Astrocyte of the cerebellum (primary cell): ENCODE measurements around the gene GPATCH2.

Experiments used
- DNase-seq: peaks from one replicate; pipeline ENCODE4 v3.0.0-alpha.2; 2011; ENCODE audit warnings: low read depth
- H3K4me3 ChIP-seq: 2 replicates; pipeline ENCODE4 v1.5.1; 2011; ENCODE audit warnings: mild to moderate bottlenecking, low read depth, low read length, moderate library complexity
- in situ Hi-C: cut with HindIII; loops from 2 replicates; pipeline ENCODE4 v1.10.0; 2017; ENCODE audit warnings: low sequenced_read_pairs
- TF ChIP-seq, protein P1 (sequence below): IDR thresholded peaks from 2 replicates; pipeline ENCODE4 v1.5.1; 2012; ENCODE audit warnings: low read length, low read depth, moderate library complexity, mild to moderate bottlenecking; ENCODE audit errors: missing control alignments

The GPATCH2 gene

DNA sequence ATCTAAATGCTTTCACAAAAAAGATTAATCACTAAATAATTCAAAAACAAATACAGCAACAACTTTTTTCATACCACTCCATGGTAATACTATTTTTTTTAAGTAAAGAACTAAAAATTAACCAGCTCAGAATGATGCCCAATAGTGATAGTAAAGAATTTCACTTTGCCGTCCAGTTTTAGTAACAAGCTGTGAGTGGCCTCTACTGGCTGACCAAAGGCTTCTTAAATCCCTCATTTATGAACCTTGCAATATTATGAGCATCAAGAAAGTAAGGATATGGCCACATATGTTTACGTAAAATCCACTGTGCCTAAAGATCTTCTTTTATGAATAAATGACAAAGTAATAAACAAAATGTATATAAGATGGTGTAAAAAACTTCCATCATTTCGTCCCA, 108.6 kb downstream of the GPATCH2 start:
- no peak for DNase-seq
- TF ChIP-seq, protein P1, sequence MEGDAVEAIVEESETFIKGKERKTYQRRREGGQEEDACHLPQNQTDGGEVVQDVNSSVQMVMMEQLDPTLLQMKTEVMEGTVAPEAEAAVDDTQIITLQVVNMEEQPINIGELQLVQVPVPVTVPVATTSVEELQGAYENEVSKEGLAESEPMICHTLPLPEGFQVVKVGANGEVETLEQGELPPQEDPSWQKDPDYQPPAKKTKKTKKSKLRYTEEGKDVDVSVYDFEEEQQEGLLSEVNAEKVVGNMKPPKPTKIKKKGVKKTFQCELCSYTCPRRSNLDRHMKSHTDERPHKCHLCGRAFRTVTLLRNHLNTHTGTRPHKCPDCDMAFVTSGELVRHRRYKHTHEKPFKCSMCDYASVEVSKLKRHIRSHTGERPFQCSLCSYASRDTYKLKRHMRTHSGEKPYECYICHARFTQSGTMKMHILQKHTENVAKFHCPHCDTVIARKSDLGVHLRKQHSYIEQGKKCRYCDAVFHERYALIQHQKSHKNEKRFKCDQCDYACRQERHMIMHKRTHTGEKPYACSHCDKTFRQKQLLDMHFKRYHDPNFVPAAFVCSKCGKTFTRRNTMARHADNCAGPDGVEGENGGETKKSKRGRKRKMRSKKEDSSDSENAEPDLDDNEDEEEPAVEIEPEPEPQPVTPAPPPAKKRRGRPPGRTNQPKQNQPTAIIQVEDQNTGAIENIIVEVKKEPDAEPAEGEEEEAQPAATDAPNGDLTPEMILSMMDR, result peak; percentile 14
- in situ Hi-C loops, result no loop called here
- H3K4me3 ChIP-seq, result no peak overlapping the region

DNA sequence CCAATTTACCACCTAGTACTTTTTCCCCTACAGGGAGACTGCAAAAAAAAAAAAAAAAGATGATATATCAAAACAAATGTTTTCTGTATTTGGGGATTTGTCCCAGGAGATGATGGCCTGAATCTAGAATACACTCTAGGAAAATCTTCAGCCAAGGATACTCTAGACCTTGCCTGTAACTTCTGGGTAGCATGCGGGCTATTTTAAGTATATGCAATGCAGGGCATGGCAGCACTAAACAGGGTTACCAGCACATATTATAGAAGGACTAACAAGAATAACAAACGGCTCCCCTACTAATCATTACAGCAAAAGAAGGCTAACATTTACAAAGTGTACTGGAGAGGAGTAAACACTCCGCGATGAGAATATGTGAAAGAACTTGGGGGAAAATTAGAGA, 109.6 kb downstream of the GPATCH2 start:
- in situ Hi-C loops, result no loop called here
- no peak overlapping the region for H3K4me3 ChIP-seq
- DNase-seq, result no peak
- TF ChIP-seq, protein P1, result no peak

DNA sequence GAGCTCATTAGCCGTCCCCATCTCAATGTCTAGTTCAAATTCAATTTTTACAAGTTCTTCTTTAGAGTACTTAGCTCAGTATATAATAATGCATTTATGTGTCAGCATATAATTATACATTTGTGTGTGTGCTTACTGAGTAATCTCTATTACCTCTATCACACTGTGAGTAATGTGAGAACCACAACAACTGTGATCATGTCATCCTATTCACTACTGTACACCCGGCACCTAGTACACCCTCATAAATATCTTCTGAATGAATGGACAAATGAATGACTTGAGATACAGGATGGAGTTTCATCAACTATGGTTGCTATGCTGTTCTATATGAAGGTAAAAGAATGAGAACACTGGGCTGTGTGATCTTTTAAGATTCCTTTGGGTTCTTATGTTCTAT, 124.0 kb downstream of the GPATCH2 start:
- TF ChIP-seq, protein P1, result no peak
- no peak for DNase-seq
- H3K4me3 ChIP-seq, result no peak overlapping the region
- in situ Hi-C loops, result no loop called here

DNA sequence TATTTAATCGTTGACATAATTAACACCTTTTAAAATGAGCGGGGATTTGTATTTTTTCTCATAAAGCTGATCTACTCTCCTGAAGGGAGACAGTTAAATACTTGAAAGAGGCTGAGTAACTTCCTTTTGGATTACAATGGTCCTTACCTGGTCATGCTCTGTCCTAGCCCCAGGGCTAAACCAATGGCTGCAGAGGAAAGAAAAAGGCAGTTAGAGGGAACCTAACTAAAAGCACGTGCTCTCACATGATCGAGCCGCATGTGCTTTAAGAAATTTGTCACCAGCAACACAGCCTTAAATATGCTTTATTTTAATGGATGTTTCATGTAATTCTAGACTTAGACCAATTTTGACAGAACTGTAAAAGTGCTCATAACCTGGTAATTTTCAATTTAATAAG, 132.7 kb downstream of the GPATCH2 start:
- in situ Hi-C loops, result no loop called here
- TF ChIP-seq, protein P1, result no peak
- H3K4me3 ChIP-seq, result no peak overlapping the region
- no peak for DNase-seq

DNA sequence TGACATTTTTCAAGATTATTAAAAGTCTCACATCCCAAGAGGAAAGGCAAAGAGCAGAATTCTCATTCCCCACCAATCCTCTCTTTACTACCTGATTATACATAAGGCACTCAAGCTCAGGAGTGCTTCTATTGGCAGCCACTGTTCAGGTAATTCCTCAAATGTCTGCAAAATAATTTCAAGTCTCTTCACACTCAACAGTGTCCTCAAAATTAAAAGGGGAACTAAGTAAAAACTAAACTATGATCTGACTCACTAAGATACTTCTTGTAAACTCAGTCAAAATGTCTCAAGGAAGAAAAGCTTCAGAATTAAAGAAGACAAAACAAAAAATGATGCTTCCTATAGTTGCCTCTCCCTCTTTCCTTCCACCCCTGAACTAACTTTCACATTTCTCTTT, 135.6 kb downstream of the GPATCH2 start:
- no peak for DNase-seq
- in situ Hi-C loops, result no loop called here
- TF ChIP-seq, protein P1, result no peak

DNA sequence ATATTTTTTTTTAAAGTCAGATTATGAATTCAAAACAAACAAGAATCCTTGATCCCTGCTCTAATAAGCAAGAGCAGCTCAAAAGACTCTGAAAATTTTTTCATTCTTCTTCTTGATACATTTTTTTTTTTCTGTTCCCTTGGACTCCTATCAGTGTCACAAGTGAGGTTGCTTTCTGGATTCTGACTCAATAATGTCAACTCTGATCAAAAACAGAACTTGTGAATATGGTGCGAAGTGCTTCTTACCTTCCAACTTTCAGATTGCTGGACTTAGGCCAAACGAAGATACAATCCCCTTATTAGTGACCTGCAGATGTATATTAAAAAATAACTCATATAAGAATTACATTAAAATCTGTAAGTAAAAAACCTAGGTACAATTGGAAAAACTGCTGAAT, 136.1 kb downstream of the GPATCH2 start:
- in situ Hi-C loops, result no loop called here
- DNase-seq, result no peak
- H3K4me3 ChIP-seq, result no peak overlapping the region
- TF ChIP-seq, protein P1, result no peak

More for the DNA sequence above, 135.6 kb downstream of the GPATCH2 start:
- H3K4me3 ChIP-seq, result no peak overlapping the region

DNA sequence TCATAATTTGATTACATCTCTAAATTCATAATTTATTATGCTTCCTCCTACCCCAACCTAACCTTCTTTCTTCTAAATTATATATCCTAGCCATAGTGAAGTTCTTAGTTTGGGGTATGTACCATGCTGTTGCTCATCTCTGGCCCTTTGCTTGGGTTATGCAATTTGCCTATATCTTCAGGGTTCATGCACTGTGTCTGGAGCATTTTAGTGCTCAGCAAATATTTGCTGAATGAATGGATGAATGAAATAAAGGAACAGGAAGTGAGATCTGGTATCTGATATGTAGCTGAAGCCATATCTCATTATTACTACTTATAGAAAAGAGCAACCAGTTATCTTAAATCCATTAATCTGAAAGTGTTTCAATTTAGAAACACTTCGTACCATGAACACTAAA, 137.6 kb downstream of the GPATCH2 start:
- no peak for DNase-seq
- H3K4me3 ChIP-seq, result no peak overlapping the region
- TF ChIP-seq, protein P1, result no peak
- in situ Hi-C loops, result no loop called here
